Ovary (tissue), 3 donors: ENCODE data around the gene SPI1.

Source experiments
- CTCF ChIP-seq, 3 donors: fragments of 450-650 bp in 2 of 3; fragments of 200-600 bp in 1 of 3; IDR thresholded peaks; one replicate each; pipeline versions ENCODE4 v1.5.1 to v1.8.0; 2016 to 2022; ENCODE audit warnings: antibody characterized with exemption in 3 of 3, mild to moderate bottlenecking in 1 of 3
- EP300 ChIP-seq: sonication (generic); formaldehyde crosslinking; IDR thresholded peaks from one replicate; pipeline ENCODE4 v1.6.1; 2017; ENCODE audit warnings: antibody characterized with exemption
- POLR2A ChIP-seq: fragments of 450-650 bp; IDR thresholded peaks from one replicate; pipeline ENCODE4 v1.6.1; 2017; ENCODE audit warnings: antibody characterized with exemption, mild to moderate bottlenecking, moderate library complexity
- donor health status: DM: no; HTN: no; CAD: no.

- TF ChIP-seq CTCF (IDR thresholded peaks at IDR 0.05) (no peak), POLR2A (no peak), EP300 (no peak)
Observed at GRCh38 chr11:47333886-47334443, 44.4 kb downstream of the SPI1 start.
